Camera-type eye (tissue), 1 donor: ENCODE results near the gene EFCC1. TPM values are rescaled to one million over a fixed set of nuclear protein-coding genes. Genes with fewer than 3 reads are reported as not detected.

ENCODE experiments used
- total RNA-seq: library from RNA; depleted of rRNA; stranded (reverse); fragments of >200 nt; gene quantifications from one replicate; pipeline ENCODE4 v1.2.3, GENCODE V29; 2014

Gene EFCC1, protein sequence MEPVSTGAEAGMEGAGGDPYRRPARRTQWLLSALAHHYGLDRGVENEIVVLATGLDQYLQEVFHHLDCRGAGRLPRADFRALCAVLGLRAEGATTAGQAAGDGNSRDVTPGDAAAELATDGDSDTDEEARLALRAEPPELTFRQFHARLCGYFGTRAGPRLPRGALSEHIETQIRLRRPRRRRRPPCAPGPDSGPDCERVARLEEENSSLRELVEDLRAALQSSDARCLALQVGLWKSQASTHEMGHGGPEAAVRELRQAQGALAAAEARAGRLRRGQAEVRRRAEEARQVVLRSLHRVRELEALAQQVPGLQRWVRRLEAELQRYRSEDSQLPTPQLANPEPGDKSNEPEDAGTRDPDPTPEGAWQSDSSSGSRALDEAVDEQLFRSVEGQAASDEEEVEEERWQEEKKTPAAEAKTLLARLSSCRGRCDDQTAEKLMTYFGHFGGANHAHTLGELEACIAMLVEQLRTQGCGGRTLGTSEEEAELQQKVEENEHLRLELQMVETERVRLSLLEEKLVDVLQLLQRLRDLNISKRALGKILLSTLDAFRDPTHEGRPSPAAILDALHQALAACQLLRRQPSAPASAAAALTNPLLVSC
- total RNA-seq = 1.1 TPM

DNA sequence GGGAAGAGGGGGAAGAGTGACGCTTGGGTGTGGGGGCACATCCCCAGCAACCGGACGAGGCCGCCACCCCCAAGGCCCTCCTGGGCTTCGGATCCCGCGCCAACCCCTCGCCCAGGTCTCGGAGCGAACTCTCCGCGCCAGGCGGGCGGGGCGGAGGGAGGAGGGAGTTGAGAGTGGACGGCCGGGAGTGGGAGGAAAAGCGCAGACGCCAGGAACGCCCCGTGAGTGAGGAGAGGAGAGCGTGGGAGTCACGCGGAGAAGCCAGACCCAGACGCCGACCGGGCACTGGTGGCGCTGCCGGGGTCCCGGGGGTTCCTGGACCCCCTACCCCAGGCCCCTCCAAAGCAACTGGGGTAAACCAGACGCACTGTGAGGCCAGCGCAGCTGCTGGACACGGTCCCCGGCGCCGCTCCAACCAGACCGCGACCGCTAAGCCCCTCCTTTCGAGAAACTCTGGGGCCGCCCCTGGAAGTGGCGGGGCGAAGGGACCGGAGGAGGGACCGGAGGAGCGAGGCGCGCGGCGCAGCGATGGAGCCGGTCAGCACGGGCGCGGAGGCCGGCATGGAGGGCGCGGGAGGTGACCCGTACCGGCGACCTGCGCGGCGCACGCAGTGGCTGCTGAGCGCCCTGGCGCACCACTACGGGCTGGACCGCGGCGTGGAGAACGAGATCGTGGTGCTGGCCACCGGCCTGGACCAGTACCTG, at the start of gene EFCC1:
EFCC1 (plus strand) TSS at position 204 of the 705 bp plus-strand sequence; CDS start at position 529, 325 bp downstream.

DNA sequence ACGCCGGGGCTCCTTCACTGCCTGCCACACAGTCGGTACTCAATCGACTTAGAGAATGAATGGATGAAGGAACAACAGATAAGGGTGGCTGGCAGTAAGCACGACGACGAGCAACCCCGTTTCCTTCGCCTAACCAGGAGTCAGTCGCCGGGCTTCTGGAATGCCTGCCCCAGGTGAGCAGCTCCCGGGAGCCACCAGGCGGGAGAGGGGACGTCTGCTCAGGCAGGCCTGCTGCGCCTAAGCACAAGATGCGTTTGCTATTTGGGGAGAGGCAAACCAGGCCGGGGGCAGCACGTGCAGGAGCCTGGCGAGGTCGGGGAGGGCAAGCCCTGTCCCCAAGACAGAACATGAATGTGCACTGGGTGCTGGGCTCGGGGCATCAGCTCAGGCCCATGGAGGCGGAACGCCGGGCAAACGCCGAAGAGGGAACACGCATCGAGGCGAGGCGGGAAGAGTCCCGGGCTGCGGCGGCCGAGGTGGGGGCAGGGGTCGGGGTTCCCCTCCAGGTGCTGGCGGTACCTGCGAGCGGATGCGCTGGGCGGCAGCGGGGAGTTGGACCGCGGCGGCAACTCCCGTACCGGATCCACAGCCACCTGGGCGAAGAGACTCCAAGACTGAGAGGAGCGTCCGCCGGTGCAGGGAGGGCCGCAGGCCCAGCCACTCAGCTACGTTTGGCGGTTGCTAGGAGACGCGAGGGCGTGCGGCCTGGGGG, 7.5 kb upstream of the EFCC1 start, which contains the start of gene CFAP92:
CFAP92 (minus strand) TSS at position 616 of the 712 bp plus-strand sequence. CDS start 772 bp downstream, outside the sequence.

DNA sequence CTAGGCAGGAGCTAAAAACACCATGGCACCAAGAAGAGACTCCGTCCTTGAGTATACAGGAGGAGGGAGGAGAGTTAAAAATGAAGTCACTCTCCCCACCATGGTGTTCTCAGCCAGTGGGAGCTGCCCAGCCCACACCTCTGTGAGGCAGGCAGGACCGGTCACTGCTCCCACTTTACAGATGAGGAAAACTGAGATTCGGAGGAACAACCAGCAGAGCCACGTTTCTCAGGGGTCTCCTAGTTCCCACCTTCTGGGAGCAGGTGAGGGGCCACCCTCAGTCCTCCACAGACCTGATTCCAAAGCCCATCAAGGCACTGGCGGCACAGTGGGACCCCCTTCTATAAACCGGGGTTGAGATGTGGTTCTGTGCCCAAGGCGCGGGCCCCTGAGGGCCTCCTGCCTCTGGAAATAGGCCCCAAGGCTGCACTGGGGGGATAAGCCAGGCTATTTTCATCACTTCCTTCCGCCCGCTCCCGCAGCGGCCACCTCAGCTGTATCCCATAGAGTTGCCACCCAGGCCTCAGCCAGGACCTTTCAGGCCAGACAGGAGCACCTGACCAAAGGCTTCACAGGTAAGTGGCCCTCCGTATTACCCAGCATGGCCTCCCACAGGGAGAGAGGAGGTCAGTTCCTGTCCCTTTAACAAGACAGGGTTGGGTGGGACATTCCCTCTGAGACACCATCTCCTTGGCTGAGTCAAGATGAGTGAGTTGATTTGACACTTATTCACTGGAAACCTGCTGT, 59.3 kb downstream of the EFCC1 start, which contains the start of gene GP9:
GP9 (plus strand) TSS at position 504 of the 747 bp plus-strand sequence. CDS start 961 bp downstream, outside the sequence.

Other genes with a start within 250 kb of the EFCC1 start
- 73.8 TPM for gene ACAD9, start 121.7 kb upstream of the EFCC1 start, total RNA-seq
- 1.3 TPM for gene CFAP92, start 7.2 kb upstream of the EFCC1 start, total RNA-seq
- gene GP9, start 59.5 kb downstream of the EFCC1 start, total RNA-seq = 1.2 TPM
- 8.6 TPM for gene RAB43, start 120.5 kb downstream of the EFCC1 start, total RNA-seq
- gene ISY1, start 159.8 kb downstream of the EFCC1 start, total RNA-seq = 24.4 TPM
- gene CNBP, start 182.6 kb downstream of the EFCC1 start, total RNA-seq = 337 TPM
- 122 TPM for gene COPG1, start 248.3 kb downstream of the EFCC1 start, total RNA-seq